ENCODE measurements around the gene MCF2L2. TPM values are rescaled to one million over a fixed set of nuclear protein-coding genes. Genes with fewer than 3 reads are reported as not detected.

Gene MCF2L2
- total and polyA plus RNA-seq, 10 donors: 0.46 to 37.7 (median 17.6) TPM

DNA sequence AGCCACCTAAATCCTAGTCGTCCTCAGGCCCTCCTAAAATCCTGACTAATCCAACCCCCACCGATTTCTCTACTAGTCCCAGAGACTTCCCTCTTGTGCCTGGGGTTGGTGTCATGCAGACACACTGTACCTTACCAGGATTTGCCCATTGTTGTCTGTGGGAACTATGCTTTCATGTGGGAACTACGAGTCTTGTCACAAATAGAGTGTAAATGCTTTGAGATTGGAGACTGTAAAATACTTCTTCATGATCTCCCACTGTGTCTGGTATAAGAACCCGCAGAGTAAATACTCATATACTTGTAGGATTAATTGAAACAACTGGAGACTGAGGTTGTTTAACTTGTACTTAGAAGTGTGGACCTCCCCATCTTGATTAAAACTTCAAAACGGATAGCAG is 164.2 kb downstream of the MCF2L2 start:
- no peak for TF ChIP-seq POLR2A (IDR thresholded peaks at IDR 0.05)
- TF ChIP-seq, protein P1, sequence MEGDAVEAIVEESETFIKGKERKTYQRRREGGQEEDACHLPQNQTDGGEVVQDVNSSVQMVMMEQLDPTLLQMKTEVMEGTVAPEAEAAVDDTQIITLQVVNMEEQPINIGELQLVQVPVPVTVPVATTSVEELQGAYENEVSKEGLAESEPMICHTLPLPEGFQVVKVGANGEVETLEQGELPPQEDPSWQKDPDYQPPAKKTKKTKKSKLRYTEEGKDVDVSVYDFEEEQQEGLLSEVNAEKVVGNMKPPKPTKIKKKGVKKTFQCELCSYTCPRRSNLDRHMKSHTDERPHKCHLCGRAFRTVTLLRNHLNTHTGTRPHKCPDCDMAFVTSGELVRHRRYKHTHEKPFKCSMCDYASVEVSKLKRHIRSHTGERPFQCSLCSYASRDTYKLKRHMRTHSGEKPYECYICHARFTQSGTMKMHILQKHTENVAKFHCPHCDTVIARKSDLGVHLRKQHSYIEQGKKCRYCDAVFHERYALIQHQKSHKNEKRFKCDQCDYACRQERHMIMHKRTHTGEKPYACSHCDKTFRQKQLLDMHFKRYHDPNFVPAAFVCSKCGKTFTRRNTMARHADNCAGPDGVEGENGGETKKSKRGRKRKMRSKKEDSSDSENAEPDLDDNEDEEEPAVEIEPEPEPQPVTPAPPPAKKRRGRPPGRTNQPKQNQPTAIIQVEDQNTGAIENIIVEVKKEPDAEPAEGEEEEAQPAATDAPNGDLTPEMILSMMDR (IDR thresholded peaks at IDR 0.05 in 8 of 11, conservative IDR thresholded peaks at IDR 0.05 in 3 of 11): no peak
- Histone ChIP-seq H3K27me3 (replicated peaks in 1 of 7) (no peaks in the 10 kb centered on the region), H3K9me3 (no peaks in the 10 kb centered on the region), H3K27ac (no peak overlapping the region), H3K4me1 (peaks cover 0 to 47% (median 21%) of the 10 kb centered on the region in 6 donors), H3K4me3 (no peak overlapping the region), H3K36me3 (peaks cover 0 to 12% (median 1%) of the 10 kb centered on the region in 6 donors)
- WGBS, 5 donors: 75 to 85% (median 76%) methylated on average over 5 of the region's 5 CpGs
- intact Hi-C loops (cut with DNase I; ENCODE audit: low total_unique reads): no loop called here
- DNase-seq: no peak

DNA sequence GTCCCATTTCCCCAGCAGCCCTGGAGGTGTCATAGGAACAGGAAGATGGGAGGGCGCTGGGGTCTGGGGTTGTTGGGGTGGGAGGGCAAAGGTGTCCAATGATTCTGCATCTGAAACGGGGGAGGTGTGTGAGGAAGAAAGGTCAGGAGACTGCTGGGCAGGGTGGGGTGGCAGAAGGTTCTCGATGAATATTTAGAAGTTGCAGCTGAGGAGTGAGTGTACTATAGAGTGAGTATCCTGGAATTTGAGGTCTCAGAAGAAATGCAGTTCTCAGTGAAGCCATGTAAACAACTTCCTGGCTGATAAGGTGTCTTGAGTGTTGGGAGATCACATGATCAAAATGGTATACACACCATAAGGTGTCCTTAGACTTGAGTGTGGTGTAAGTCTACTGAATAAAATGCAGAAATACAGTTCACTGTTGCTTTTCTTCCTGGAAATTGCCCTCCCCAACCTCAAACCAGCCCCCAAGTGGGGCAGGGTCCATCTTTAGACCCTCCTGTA is 165.5 kb downstream of the MCF2L2 start:
- H3K9me3 ChIP-seq: no peaks in the 10 kb centered on the region
- WGBS, 5 donors: 82 to 87% (median 83%) methylated on average over 3 of the region's 3 CpGs
- TF ChIP-seq POLR2AphosphoS5 (IDR thresholded peaks at IDR 0.05): no peak
- TF ChIP-seq, protein P1 (IDR thresholded peaks at IDR 0.05 in 8 of 11, conservative IDR thresholded peaks at IDR 0.05 in 3 of 11): no peak
- no peak for TF ChIP-seq POLR2A (IDR thresholded peaks at IDR 0.05)
- no peak for DNase-seq
- H3K27ac ChIP-seq: no peak overlapping the region
- H3K36me3 ChIP-seq: peaks cover 0 to 12% (median 1%) of the 10 kb centered on the region in 6 donors
- H3K27me3 ChIP-seq (replicated peaks in 1 of 7): no peaks in the 10 kb centered on the region
- no peak overlapping the region for H3K4me3 ChIP-seq
- peaks cover 0 to 57% (median 22%) of the 10 kb centered on the region in 6 donors for H3K4me1 ChIP-seq
- intact Hi-C loops (cut with DNase I; ENCODE audit: low total_unique reads): no loop called here

DNA sequence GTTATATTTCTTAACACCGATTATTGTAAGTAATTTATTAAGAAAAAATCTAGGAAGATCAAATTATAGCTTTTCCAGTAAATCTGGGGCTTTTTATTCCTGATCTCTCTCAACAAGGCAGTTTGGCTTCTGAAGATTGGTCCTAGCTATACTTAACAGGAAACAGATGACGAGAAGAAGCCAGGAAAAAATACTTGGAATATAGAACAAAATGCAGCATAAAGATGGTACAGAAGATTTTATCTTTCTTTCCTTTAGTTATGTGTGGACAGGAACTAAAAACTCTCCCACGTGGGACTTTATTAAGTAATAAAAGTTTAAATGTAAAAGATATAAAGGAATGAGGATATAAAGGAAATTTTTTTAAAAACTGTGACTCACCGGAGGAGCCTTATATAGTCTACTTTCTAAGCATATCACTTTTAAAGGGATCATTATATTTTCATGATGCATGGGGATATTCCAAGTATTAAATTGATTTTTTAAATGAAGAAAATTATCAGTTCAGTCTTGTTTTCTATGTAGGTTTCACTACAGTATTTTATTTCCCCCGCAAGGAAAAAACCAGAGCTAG is 167.2 kb downstream of the MCF2L2 start:
- no peak for TF ChIP-seq POLR2A (IDR thresholded peaks at IDR 0.05)
- TF ChIP-seq, protein P1 (IDR thresholded peaks at IDR 0.05 in 8 of 11, conservative IDR thresholded peaks at IDR 0.05 in 3 of 11): no peak
- TF ChIP-seq POLR2AphosphoS5 (IDR thresholded peaks at IDR 0.05): no peak

DNA sequence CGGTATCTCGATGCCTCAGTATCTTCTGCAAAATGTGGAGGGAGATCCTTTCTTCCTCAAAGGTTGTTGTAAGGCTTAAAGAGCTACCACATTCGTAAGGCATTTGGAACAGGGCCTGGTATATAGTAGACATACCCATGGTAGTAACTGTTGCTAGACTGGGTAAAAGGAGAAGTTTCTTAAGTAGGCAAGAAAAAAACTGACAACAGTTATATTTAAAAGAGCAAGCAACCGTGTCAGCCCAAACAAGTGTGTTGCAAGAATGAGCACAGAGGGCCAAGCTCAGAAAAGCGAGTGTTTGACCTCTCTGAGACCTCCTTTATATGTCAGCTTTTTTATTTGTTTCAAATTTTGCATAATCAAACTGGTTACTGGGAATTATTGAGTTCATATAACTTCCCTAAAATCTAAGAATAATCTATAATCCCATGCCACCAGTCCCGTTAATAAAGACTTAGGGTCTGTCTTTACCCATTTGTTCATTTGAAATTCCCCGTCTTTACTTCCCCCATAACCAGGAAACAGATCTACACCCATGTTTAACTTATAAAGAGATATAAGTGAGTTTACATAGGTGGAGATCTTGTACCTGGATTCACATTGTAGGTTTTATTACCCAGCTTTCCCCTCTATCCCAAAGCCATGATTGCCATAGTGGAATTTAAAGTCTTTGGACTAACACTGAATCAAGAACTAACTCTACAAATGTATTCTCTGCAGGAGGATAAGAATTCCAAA is 168.1 kb downstream of the MCF2L2 start:
- peaks cover 0 to 52% (median 20%) of the 10 kb centered on the region in 6 donors for H3K4me1 ChIP-seq
- H3K9me3 ChIP-seq: no peaks in the 10 kb centered on the region
- no peaks in the 10 kb centered on the region for H3K36me3 ChIP-seq
- intact Hi-C loops (cut with DNase I; ENCODE audit: low total_unique reads): no loop called here
- H3K27me3 ChIP-seq (replicated peaks in 1 of 7): peaks cover 0 to 2% (median 0%) of the 10 kb centered on the region in 7 donors
- peak overlapping the region in 6 of 8 donors; percentile 23 to 79 (median 76) for H3K27ac ChIP-seq
- TF ChIP-seq POLR2A (IDR thresholded peaks at IDR 0.05): no peak
- no peak for TF ChIP-seq POLR2AphosphoS5 (IDR thresholded peaks at IDR 0.05)
- TF ChIP-seq, protein P1 (IDR thresholded peaks at IDR 0.05 in 8 of 11, conservative IDR thresholded peaks at IDR 0.05 in 3 of 11): no peak
- WGBS, 5 donors: 25 to 42% (median 40%) methylated on average over 7 of the region's 7 CpGs
- H3K4me3 ChIP-seq: peak overlapping the region in 1 of 8 donors; percentile 26
- no peak for DNase-seq

More for the DNA sequence above, 167.2 kb downstream of the MCF2L2 start:
- no peak for DNase-seq
- 71 to 83% (median 78%) methylated on average over 5 of the region's 5 CpGs for WGBS, 5 donors
- no peaks in the 10 kb centered on the region for H3K9me3 ChIP-seq
- peaks cover 0 to 55% (median 22%) of the 10 kb centered on the region in 6 donors for H3K4me1 ChIP-seq
- peak overlapping the region in 2 of 8 donors; percentile 77 to 79 for H3K27ac ChIP-seq
- peaks cover 0 to 3% (median 0%) of the 10 kb centered on the region in 6 donors for H3K36me3 ChIP-seq
- H3K4me3 ChIP-seq: no peak overlapping the region
- intact Hi-C loops (cut with DNase I; ENCODE audit: low total_unique reads): no loop called here
- H3K27me3 ChIP-seq (replicated peaks in 1 of 7): no peaks in the 10 kb centered on the region

Data from spleen (tissue), 11 donors.